Posterior cingulate gyrus (tissue), 11 donors: ENCODE results near the gene MTX1.

Experiments used
- DNase-seq, 10 donors: peaks; one replicate each; pipeline versions ENCODE4 v3.0.0 to v3.0.0-alpha.2; 2020 to 2021; ENCODE audit warnings: mixed read lengths in 3 of 10
- intact Hi-C: fragments of 100-400 bp; cut with DNase I; formaldehyde crosslinking; loops from one replicate; pipeline ENCODE4 v1.15.1; 2023

MTX1 gene

DNA sequence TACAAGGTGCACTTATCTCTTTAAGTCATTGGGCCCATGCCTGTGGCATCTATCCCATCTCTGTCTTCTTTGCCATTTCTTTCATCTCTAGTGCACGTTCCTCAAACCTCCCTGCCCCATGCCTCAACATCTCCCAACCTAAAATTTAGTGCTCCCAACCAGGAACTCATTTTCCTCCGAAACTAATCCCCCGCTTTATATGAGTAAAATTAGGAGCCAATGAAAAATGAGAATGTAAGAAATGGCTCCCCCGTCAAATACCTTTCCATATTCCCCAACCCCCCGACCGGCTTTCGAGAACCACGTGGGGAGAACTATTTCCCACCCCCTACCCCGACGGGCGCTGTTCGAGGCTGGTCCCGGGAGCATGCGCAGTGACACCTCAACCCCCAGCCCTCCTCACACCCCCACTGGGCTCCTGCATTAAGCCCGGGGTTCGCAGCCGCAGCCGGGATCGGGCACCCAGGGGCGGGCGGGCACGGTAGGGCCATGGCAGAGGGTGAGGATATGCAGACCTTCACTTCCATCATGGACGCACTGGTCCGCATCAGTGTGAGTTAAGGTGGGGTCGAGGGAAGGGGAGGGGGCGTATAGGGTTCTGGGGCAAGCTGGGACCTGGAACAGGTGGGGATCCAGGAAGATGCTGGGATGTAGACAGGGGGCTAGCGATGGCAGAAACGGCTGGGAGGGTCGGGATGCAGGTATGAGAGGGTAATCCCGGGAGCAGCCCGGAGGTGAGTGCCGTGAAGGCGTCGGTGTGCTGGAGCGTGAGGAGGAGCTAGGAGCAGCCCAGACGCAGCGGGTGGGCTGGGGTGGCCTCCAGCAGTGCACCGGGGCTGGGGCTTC, 34.8 kb upstream of the MTX1 start, which contains the start of gene TRIM46:
Gene TRIM46 (plus strand): TSS at position 372 of the 846 bp plus-strand sequence. CDS start 118 bp downstream, at position 490.
- peak; percentile 57 to 96 (median 77) for DNase-seq
- intact Hi-C loops, result no loop called here

- DNase-seq, result peak in 9 of 10 donors; percentile 23 to 92 (median 56)
- intact Hi-C loops, result no loop called here
These were observed 33.9 kb upstream of the MTX1 start for GRCh38 chr1:155174324-155175280.

- intact Hi-C loops, result no loop called here
- DNase-seq, result peak in 2 of 10 donors; percentile 65 to 69
These were observed 33.1 kb upstream of the MTX1 start for GRCh38 chr1:155175281-155175926.

DNA sequence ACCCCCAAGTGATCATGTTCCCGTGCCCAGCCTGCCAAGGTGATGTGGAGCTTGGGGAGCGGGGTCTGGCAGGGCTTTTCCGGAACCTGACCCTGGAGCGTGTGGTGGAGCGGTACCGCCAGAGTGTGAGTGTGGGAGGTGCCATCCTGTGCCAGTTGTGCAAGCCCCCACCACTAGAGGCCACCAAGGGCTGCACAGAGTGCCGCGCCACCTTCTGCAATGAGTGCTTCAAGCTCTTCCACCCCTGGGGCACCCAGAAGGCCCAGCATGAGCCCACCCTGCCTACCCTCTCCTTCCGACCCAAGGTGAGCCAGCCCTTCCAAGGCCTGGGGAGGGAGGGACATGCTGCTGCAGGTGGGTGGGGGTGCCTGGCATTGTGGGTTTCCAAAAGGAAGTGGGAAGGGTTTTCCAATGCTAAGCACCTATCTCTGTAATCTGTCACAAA, 32.5 kb upstream of the MTX1 start:
- intact Hi-C loops, result no loop called here
- peak in 3 of 10 donors; percentile 78 to 85 (median 78) for DNase-seq

DNA sequence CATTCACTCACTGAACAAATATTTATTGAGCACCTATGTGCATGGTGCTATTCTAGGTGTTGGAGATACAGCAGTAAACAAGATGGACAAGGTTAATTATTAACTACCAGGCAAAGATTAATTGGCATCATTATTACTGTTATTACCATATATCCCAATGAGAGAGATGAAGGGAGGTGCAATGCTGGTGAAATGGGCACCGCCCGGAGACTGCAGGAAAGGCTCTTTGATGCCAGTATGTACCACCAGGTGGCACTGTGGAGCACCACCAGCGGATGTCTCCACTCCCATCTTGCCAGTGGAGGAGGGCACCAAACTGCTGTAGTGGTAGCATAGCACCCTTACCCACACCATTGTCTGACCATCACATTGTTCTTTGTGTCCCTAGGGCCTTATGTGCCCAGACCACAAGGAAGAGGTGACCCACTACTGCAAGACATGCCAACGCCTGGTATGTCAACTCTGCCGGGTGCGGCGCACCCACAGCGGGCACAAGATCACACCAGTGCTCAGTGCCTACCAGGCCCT, 31.9 kb upstream of the MTX1 start:
- peak; percentile 75 to 98 (median 90) for DNase-seq
- intact Hi-C loops, result no loop called here

- peak in 2 of 10 donors; percentile 23 to 37 for DNase-seq
- intact Hi-C loops, result no loop called here
These were observed 31.1 kb upstream of the MTX1 start for GRCh38 chr1:155177192-155177917.

DNA sequence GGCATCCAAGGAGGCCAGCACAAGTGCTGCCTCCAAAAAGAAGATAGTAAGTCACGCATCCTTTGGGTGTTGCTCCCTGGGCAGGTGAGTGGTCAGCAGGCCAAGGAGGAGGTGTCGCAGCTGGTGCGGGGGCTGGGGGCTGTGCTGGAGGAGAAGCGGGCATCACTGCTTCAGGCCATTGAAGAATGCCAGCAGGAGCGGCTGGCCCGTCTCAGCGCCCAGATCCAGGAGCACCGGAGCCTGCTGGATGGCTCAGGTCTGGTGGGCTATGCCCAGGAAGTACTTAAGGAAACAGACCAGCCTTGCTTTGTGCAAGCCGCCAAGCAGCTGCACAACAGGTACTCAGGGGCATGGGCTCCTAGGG, 30.6 kb upstream of the MTX1 start:
- intact Hi-C loops, result no loop called here
- DNase-seq, result peak in 1 of 10 donors; percentile 70

DNA sequence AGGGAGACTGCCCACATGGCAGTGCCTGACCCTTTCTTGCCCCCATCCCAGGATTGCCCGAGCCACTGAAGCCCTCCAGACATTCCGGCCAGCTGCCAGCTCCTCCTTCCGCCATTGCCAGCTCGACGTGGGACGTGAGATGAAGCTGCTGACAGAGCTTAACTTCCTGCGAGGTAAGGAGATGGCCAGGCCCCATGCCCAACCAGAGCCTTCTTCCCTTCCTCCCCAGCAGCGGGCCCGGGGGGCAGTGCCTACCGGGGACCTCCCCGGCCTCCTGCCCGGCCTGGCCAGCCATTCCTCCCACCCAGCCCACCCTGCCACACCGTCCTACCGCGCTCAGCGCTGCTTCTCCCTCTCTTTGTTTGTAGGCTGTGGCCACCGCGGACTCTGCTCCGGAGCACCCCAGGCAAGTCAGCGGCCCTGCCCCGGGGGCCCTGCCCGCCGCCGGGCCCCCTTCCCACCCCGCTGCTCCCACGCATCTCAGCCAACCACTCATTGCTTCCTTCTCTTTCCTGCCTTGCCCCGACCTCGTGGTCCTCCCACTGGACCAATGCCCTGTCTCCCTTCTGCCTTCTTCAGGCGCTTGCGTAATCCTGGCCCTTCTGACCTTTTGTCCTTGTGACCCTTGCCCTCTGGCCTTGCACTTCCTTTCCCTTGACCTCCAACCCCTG, 29.9 kb upstream of the MTX1 start:
- DNase-seq, result peak in 2 of 10 donors; percentile 54 to 56
- intact Hi-C loops, result no loop called here

- peak in 2 of 10 donors; percentile 59 to 63 for DNase-seq
- intact Hi-C loops, result no loop called here
These were observed 29.1 kb upstream of the MTX1 start for GRCh38 chr1:155179112-155180031.

- DNase-seq, result peak in 2 of 10 donors; percentile 37 to 48
- intact Hi-C loops, result no loop called here
These were observed 27.0 kb upstream of the MTX1 start for GRCh38 chr1:155181371-155182051.

DNA sequence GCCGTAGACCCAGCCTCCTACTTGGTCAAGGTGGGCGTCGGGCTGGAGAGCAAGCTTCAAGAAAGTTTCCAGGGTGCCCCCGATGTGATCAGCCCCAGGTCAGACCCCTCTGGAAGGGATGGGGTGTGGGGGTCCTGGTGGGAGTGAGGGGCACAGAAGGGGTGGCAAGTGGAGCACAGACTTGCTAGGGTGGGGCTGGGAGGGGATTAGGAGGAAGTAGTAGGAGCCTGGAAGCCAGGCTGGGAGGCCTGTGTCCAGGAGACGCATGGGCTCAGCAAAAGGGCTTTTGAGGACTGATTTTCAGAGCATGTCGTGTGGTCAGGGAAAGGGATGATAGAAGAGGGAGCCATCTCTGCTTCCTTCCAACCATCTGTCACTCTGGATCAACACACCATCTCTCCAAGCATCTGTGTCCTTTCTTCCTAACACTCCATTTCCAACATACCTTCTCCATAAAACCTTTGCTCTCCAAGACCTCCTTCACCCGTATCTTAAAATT, 26.4 kb upstream of the MTX1 start:
- peak in 2 of 10 donors; percentile 35 to 44 for DNase-seq

GRCh38 chr1:155183775-155184221, 24.7 kb upstream of the MTX1 start:
- intact Hi-C loops, result no loop called here
- peak in 3 of 10 donors; percentile 49 to 62 (median 49) for DNase-seq

More for the DNA sequence above, 26.4 kb upstream of the MTX1 start:
- intact Hi-C loops, result no loop called here

DNA sequence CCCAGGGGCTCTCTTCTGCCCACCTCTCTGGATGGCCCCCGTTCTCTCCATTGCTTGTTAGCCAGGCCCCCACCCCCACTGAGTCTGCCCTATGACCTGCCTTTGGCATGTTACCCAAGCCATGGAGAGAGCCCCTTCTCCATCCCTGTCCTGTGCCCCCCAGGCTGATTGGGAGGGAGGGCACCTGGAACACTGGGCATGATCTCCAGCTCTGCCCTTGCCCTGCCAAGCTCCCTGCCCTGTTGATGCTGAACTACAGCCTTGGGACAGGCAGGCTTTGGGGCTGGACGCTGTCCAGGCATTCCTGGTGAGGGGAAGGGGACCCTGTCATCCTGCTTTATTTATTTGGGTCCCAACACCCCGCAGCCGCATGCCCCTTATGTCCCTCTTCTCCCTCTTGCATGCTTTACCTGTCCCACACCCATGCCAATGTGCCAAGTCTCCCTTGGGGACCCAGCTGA, 24.1 kb upstream of the MTX1 start:
- intact Hi-C loops, result no loop called here
- peak in 4 of 10 donors; percentile 4 to 68 (median 64) for DNase-seq

DNA sequence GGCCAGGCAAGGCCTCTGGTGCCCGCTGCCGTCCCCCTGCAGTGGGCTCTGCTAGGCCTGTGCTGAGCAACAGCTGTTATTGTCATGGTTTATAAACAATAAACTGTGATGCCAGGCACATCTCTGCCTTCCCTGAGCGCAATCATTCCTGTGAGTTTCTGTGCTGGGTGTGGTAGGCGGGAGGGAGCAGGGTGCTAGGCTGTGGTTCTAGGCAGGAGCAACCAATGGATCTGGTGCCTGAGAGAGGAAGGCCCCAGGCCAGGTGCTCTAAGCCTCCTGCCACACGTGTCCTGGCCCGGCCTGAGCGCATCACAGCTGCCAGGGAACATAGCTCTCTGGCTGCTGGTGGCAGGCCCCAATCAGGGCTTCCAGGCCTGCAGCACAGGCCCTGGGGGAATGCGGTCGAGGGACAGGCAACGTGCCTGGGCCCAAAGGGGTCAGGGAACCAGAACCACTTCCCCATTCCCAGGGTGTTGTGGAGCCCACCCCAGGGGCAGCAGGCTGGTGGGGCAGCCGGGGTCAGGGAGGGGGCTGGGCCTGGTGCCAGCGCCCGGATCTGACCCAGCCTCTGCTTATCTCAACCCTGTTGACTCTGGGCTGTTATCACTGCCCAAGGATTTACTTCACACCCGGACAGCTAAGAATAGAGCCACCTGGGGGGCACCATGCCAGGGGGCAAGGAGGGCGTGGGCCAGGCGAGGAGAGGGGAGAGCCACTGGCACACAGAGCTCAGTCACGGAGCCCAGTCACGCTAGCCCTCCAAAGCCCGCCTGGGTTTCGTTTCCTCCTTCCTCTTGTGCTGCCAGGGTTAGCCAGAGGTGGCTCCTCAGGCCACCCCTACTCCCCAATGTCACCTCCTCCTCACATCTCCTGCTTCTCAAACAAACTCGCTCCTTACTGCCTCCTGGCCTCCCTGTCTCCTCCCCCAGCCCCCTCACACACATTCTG, 23.4 kb upstream of the MTX1 start:
- DNase-seq, result peak in 5 of 10 donors; percentile 4 to 77 (median 72)
- intact Hi-C loops, result no loop called here

DNA sequence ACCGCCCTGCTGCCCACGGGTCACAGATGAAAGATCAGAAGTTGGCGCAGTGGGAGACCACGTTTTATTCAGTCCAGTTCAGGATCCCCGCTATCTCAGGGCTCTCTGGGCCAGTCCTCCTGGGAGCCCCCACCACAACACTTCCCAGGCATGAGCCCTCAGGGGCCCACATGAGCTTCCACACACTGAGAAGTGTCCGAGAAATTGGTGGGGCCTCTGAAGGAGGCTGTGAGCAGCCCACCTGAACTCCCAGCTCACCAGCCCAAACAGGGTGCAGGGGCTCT, 22.8 kb upstream of the MTX1 start:
- intact Hi-C loops, result no loop called here
- DNase-seq, result peak in 1 of 10 donors; percentile 35
